Measurements from ENCODE around the gene URB2.

GRCh38 chr1:229600229-229600628 lies 25.8 kb upstream of the URB2 start:
- no peak for TF ChIP-seq CTCF (IDR thresholded peaks at IDR 0.05; ENCODE audit: low read length)
- no peak for TF ChIP-seq EZH2 (optimal IDR thresholded peaks at IDR 0.05; ENCODE audit: low read depth, low read length)

Data from MM.1S (cell line).